Astrocyte (in vitro differentiated cells and primary cell): Measurements from ENCODE around the gene SCUBE1.

Experiments
- EZH2 ChIP-seq: IDR thresholded peaks from 2 replicates; pipeline ENCODE4 v1.6.1; 2012; ENCODE audit warnings: mild to moderate bottlenecking, low read length, inconsistent platforms; ENCODE audit not compliant: insufficient read depth
- TF ChIP-seq, protein P1 (sequence below): IDR thresholded peaks from 2 replicates; pipeline ENCODE4 v1.5.1; 2011; ENCODE audit warnings: low read depth, mild to moderate bottlenecking, inconsistent platforms, low read length, moderate library complexity; ENCODE audit not compliant: insufficient read depth

DNA sequence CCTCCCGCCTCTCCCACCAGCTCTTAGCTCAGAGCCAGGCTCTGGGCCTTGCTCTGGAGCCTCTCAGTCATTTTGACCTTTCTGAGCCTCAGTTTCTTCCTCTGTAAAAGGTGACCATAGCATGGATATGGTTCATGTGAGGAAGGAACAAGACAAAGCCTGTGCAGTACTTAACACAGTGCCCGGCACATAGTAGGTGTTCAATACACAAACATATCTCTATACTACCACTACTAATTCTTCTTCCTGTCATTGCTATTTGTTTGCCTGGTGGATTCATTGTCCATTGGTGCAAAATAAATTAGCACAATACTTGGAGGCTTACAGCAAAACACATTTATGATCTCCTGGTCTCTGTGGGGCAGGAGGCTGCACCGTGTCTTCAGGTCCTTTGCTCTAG is 47.0 kb upstream of the SCUBE1 start:
- TF ChIP-seq, protein P1, sequence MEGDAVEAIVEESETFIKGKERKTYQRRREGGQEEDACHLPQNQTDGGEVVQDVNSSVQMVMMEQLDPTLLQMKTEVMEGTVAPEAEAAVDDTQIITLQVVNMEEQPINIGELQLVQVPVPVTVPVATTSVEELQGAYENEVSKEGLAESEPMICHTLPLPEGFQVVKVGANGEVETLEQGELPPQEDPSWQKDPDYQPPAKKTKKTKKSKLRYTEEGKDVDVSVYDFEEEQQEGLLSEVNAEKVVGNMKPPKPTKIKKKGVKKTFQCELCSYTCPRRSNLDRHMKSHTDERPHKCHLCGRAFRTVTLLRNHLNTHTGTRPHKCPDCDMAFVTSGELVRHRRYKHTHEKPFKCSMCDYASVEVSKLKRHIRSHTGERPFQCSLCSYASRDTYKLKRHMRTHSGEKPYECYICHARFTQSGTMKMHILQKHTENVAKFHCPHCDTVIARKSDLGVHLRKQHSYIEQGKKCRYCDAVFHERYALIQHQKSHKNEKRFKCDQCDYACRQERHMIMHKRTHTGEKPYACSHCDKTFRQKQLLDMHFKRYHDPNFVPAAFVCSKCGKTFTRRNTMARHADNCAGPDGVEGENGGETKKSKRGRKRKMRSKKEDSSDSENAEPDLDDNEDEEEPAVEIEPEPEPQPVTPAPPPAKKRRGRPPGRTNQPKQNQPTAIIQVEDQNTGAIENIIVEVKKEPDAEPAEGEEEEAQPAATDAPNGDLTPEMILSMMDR, result no peak
- TF ChIP-seq EZH2, result no peak
